Measurements from ENCODE around the gene GLTPD2. TPM values are rescaled to one million over a fixed set of nuclear protein-coding genes. Genes with fewer than 3 reads are reported as not detected.

GLTPD2 gene
- total RNA-seq, 2 donors from 2014 or later, result 0.88 to 1.6 TPM

DNA sequence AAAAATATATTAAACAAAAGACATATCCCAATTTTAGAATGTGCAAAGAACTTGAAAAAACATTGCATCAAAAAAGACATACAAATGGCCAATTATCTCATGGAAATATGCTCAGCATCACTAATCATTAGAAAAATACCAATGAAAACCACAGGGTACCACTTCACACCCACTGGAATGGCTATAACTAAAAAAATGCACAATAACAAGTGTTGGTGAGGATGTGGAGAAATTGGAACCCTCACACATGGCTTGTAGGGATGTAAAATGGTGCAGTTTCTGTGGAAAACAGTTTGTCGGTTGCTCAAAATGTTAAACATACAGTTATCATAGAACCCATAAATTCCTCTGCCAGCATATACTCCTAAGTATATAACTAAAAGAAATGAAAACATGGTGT lies 6.4 kb downstream of the GLTPD2 start:
- Histone ChIP-seq H3K4me1 (ENCODE audit: control insufficient read depth, insufficient read depth, low read length) (no peaks in the 10 kb centered on the region), H3K36me3 (ENCODE audit: control insufficient read depth, insufficient read depth, low read length) (peaks cover 20% of the 10 kb centered on the region), H3K9me3 (ENCODE audit: control insufficient read depth, low read length) (peaks cover 5% of the 10 kb centered on the region), H3K4me3 (ENCODE audit: low read length) (peak overlapping the region; percentile 98), H3K27ac (ENCODE audit: low read depth, low read length) (no peak overlapping the region), H3K27me3 (ENCODE audit: control insufficient read depth, insufficient read depth, low read length, poor library complexity, severe bottlenecking) (peaks cover 25% of the 10 kb centered on the region), H3K9ac (ENCODE audit: extremely low read depth, low read length, poor library complexity, severe bottlenecking) (no peak overlapping the region)
- peaks cover 2% of the 10 kb centered on the region for H3K4me1 Mint-ChIP-seq
- peaks cover 16% of the 10 kb centered on the region for H3K36me3 Mint-ChIP-seq (ENCODE audit: low read depth)
- WGBS, 2 experiments (ENCODE audit: insufficient coverage in 1 of 2, insufficient read length in 1 of 2), result 100% methylated on average over 1 of the region's 1 CpG; no CpG with 5 or more reads in 1 of the 2 experiments
- H3K27ac Mint-ChIP-seq, result no peak overlapping the region
- peaks cover 32% of the 10 kb centered on the region for H3K27me3 Mint-ChIP-seq (ENCODE audit: insufficient read depth)
- no peak for DNase-seq
- H3K4me3 Mint-ChIP-seq, result peak overlapping the region; percentile 99
- no peak for TF ChIP-seq CTCF (conservative IDR thresholded peaks at IDR 0.05)
- H3K9me3 Mint-ChIP-seq, result peaks cover 2% of the 10 kb centered on the region

GRCh38 chr17:4796552-4796920 lies 7.8 kb downstream of the GLTPD2 start:
- peaks cover 2% of the 10 kb centered on the region for H3K9me3 Mint-ChIP-seq
- Histone ChIP-seq H3K27me3 (ENCODE audit: control insufficient read depth, insufficient read depth, low read length, poor library complexity, severe bottlenecking) (peaks cover 15% of the 10 kb centered on the region), H3K9me3 (ENCODE audit: control insufficient read depth, low read length) (peaks cover 5% of the 10 kb centered on the region), H3K27ac (ENCODE audit: low read depth, low read length) (peak overlapping the region; percentile 49), H3K9ac (ENCODE audit: extremely low read depth, low read length, poor library complexity, severe bottlenecking) (peak overlapping the region; percentile 86), H3K36me3 (ENCODE audit: control insufficient read depth, insufficient read depth, low read length) (peaks cover 20% of the 10 kb centered on the region), H3K4me1 (ENCODE audit: control insufficient read depth, insufficient read depth, low read length) (no peaks in the 10 kb centered on the region), H3K4me3 (ENCODE audit: low read length) (peak overlapping the region; percentile 98)
- H3K27me3 Mint-ChIP-seq (ENCODE audit: insufficient read depth), result peaks cover 21% of the 10 kb centered on the region
- peak overlapping the region; percentile 98 for H3K27ac Mint-ChIP-seq
- TF ChIP-seq CTCF (conservative IDR thresholded peaks at IDR 0.05), result no peak
- peak overlapping the region; percentile 99 for H3K4me3 Mint-ChIP-seq
- peak; percentile 91 for DNase-seq
- WGBS, 2 experiments (ENCODE audit: insufficient coverage in 1 of 2, insufficient read length in 1 of 2), result 0 to 7% methylated on average over 3 to 7 of the region's 7 CpGs
- peaks cover 2% of the 10 kb centered on the region for H3K4me1 Mint-ChIP-seq
- peaks cover 22% of the 10 kb centered on the region for H3K36me3 Mint-ChIP-seq (ENCODE audit: low read depth)

DNA sequence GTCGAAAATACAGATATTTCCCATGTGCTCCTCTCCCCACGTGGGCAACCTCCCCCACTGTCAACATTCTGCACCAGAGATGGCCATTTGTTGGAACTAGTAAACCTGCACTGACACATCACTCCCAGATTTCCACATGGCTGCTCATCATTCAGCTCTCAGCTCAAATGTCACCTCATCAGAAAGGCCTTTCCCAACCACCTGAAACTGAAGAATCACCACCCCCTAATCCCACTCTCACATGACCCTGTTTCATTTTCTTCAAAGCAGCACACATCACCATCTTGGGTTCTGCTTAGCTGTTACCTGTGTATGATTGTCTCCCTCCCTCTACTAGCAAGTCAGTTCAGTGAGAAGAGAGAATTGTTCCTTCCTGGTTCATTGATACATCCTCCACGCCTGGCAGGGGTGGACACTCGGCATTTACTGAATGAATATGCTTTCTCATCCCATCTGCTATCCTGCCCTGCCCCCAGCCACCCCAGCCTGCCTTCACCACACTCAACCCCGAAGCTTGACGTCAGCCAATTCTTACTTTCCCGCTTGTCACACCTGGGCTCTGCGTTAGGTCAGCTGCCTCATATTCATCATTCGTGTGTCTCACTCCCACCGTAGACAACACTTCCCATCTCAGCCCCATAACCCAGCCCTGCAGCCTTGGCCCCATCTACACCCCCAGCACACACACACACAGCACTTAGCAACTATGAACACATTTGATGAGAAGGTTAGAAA lies 11.9 kb downstream of the GLTPD2 start:
- H3K9ac ChIP-seq (ENCODE audit: extremely low read depth, low read length, poor library complexity, severe bottlenecking), result no peak overlapping the region
- peaks cover 20% of the 10 kb centered on the region for H3K36me3 ChIP-seq (ENCODE audit: control insufficient read depth, insufficient read depth, low read length)
- Mint-ChIP-seq H3K27ac (no peak overlapping the region), H3K4me3 (no peak overlapping the region), H3K36me3 (ENCODE audit: low read depth) (peaks cover 22% of the 10 kb centered on the region), H3K4me1 (peaks cover 2% of the 10 kb centered on the region), H3K27me3 (ENCODE audit: insufficient read depth) (no peaks in the 10 kb centered on the region), H3K9me3 (peaks cover 2% of the 10 kb centered on the region)
- H3K27me3 ChIP-seq (ENCODE audit: control insufficient read depth, insufficient read depth, low read length, poor library complexity, severe bottlenecking), result no peaks in the 10 kb centered on the region
- H3K27ac ChIP-seq (ENCODE audit: low read depth, low read length), result no peak overlapping the region
- no peak for TF ChIP-seq CTCF (conservative IDR thresholded peaks at IDR 0.05)
- no peak for DNase-seq
- no peaks in the 10 kb centered on the region for H3K9me3 ChIP-seq (ENCODE audit: control insufficient read depth, low read length)
- no peak overlapping the region for H3K4me3 ChIP-seq (ENCODE audit: low read length)
- WGBS, 2 experiments (ENCODE audit: insufficient coverage in 1 of 2, insufficient read length in 1 of 2), result 69 to 70% methylated on average over 8 to 10 of the region's 10 CpGs
- H3K4me1 ChIP-seq (ENCODE audit: control insufficient read depth, insufficient read depth, low read length), result no peaks in the 10 kb centered on the region

All from endodermal cell (in vitro differentiated cells).